HG03139 (cell line): ENCODE measurements around the gene CFAP73.
A peak's percentile ranks its signal among the peaks of the same experiment; 100 is the strongest.
"Not testable (repeated sequence)": the region's sequence is repeated elsewhere in the genome, so short reads cannot be mapped to it uniquely, and the experiment has no call there.

Experiments used
- ATAC-seq: cut with Tn5 transposase; IDR thresholded peaks from one replicate; pipeline ENCODE4 v1.9.1; 2021; ENCODE audit not compliant: unreplicated experiment

CFAP73 gene

DNA sequence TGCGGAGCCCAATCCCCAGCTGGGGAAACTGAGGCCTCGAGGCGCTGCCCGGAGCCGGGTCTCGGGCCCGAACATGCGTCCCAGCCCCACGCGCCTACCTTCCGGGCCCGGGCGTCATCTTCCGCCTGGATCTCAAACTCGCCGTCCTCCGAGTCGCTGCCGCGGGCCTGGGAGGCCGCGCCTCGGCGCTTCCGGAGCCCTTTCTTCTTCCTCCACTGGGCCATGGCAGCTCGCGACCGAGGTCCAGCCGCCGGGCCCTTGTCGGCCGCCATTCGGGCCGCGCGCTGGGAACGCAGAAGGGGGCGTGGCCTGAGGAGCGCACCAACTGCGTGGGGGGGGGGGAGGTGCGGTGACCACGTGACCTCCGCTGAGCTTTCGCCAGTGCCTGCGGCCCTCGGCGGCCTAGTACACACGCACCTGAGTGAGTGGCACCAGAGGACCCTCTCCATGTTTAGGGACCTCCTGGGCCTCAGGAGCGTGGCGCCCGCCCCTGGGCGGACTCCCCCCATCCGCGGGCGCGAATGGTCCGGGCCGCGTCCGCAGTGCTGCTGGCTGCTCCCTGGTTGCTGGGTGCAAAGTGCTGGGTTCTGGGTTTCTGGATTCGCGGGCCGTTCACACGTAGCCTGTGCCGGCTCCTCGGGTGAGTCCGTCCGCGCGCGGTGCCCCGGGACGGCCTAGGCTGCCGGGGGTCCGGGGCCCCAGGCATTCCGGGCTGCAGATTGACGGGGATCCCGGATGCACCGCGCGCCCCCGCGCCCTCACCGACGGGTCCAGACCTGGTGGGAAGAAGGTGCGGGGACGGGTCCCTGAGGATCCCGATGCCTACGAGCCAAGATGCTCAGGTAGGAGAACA lies 35.9 kb downstream of the CFAP73 start, which contains the start of the genes DDX54 and RITA1:
DDX54 (minus strand) TSS at position 299 of the 853 bp plus-strand sequence; CDS start at position 272, 27 bp downstream.
RITA1 (plus strand) TSS at position 542 of the 853 bp plus-strand sequence. CDS start 1,026 bp downstream, outside the sequence.
- ATAC-seq, result peak; percentile 38

- no peak for ATAC-seq
Observed at GRCh38 chr12:113186033-113186365, 36.5 kb downstream of the CFAP73 start.

GRCh38 chr12:113186666-113187325 lies 37.3 kb downstream of the CFAP73 start:
- no peak for ATAC-seq

DNA sequence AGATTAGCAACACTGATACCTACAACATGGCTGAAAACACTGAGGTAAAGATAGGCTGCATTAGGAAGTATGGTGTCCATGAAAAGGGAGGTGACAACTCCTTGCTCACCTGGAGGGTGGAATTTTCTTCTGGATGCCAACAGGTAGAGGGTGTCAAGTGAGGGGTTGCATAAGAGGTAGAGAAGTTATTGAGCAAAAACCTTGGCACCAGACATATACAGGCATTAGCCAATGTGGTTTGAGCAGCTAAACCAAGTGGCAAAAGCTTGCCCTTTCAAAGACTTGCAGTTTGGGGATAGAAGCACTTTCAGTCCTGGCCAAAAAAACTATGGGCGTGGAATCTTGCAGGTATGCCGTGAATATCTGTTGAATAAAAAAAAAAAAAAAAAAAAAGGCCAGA lies 39.8 kb downstream of the CFAP73 start:
- ATAC-seq, result no peak

DNA sequence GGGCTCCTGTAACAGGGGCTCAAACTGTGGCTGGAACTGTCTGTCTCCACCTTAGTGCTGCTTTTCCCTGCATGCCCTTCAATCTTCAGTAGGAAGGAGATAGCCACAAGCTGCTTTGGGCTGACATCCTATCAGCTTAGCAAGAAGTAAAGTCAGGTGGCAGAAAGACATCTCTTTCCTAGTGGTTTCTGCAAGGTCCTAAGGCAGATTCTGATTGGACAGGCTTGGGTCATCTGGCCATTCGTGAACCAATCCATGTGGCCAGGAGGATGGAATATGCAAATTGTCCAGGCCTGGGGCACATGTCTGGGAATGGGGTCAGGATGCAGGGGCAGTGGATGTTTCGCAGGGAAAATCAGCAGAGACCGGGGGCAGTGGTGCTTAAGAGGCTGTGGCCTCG lies 41.2 kb downstream of the CFAP73 start:
- no peak for ATAC-seq

DNA sequence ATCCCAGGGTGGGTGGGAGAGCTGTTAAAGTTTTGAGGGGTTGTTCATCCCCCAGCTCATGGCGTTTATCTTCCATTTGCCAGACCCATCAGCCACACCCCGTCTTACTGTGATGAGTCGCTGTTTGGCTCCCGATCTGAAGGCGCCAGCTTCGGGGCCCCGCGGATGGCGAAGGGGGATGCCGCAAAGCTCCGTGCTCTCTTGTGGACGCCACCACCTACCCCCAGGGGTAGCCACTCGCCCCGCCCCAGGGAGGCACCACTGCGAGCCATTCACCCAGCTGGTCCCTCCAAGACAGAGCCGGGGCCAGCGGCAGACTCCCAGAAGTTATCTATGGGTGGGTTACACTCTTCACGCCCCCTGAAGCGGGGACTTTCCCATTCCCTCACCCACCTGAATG lies 41.7 kb downstream of the CFAP73 start:
- ATAC-seq, result no peak

DNA sequence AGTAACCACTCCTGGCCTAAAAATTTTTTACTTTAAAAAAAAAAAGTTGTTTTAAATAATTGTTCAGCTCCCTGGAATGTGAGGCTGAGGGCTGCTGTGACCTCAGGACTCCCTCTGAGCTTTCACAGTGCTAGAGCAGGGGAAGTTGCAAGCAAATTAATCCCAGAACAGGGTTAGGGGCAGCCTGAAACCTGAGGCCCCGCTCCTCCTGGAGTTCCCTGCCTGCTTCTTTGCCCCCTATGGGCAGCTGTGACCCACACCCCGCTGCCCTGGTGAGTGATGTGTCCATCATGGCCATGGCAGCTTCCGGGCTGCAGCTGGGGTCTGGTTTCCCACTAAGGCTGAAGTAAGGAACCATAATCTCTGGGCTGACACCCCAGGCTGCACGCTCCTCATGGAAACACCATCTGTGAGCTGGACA lies 45.5 kb downstream of the CFAP73 start:
- ATAC-seq, result no peak

DNA sequence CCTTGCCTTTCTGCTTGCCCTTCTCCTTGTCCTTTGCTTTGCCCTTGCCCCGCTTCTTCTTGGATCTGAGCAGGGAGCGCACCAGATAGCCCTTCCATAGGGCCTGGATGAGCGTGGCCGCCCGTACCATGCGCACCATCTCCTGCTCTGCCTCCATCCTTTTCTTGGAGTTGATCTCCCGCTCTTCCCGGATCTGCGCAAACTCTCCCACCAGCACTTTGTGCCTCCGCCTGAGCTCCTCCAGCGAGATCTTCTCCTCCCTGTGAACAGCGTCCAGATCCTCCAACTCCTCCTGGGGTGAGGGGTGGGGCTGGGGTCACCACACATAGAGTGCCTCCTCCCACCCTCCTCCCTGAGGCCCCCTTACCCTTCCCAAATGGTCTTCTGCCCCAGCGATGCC lies 46.1 kb downstream of the CFAP73 start:
- ATAC-seq, result no peak

- ATAC-seq, result no peak
Observed at GRCh38 chr12:113196582-113196981, 47.1 kb downstream of the CFAP73 start.

DNA sequence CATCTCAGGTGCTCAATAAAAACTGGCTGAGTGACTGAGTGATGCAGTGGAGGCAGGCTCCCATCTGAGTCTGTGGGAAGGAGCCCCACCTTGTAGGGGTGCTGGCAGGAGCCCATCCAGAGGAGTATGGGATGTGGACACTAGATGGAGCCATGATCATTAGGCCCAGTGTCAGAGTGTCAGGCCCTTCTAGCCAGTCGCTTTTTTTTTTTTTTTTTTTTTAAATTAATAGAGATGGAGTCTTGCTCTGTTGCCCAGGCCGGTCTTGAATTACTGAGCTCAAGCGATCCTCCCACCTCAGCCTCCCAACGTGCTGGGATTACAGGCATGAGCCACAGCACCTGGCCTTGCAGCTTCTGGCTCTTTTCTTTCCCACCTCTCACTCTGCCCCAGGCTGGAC lies 47.5 kb downstream of the CFAP73 start:
- ATAC-seq, result peak; percentile 71

- no peak for ATAC-seq
Observed at GRCh38 chr12:113197518-113198077, 48.1 kb downstream of the CFAP73 start.

DNA sequence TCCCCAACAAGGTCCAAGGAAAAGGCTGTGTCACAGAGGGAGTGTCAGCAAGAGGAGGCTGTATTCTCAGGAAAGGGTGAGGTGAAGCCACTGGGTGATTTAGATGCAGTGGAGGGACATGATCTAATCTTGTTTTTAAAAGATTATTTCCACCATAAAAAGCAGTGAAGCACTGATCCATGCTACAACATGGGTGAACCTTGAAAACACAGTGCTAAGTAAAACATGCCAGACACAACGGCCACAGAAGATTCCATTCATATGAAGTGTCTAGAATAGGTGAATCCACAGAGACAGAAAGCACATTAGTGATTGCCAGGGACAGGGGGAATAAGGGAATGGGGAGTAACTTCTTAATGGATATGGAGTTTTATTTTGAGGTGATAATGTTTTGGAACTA lies 48.8 kb downstream of the CFAP73 start:
- no peak for ATAC-seq

DNA sequence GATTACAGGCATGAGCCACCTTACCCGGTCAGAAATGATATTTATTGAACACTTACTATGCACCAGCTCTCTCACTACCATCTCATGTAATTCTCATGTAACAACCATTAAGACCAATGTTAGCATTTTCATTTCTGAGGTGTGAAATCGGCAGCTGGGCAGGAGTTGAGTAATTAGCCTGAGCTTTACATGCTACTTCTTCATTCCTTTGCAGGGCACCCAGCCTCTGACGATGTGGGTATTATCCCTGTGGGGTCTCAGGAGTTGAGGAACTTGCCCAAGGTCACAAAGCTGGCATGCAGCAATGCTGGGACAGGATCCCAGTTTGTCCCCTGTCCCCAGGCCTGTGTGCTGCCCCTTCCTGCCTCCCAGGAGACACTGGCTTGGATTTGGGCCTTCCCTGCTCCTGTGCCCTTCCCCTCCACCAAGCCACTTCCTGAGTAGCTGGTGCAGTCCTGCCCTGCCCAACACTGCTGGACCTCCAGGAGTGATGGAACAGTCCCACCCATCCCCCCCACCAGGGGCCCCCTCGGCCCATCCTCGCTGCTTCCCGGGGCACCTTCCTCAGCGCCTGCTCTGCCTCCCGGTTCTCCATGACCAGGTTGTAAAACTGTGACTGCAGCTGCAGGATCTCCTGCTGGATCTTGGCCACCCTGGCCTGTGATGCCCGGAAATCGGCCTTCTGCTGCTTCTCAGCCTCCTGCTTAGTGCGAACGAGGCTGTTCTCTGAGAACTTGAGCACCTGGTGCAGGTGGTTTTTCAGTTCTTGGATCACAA lies 50.7 kb downstream of the CFAP73 start:
- ATAC-seq, result no peak

DNA sequence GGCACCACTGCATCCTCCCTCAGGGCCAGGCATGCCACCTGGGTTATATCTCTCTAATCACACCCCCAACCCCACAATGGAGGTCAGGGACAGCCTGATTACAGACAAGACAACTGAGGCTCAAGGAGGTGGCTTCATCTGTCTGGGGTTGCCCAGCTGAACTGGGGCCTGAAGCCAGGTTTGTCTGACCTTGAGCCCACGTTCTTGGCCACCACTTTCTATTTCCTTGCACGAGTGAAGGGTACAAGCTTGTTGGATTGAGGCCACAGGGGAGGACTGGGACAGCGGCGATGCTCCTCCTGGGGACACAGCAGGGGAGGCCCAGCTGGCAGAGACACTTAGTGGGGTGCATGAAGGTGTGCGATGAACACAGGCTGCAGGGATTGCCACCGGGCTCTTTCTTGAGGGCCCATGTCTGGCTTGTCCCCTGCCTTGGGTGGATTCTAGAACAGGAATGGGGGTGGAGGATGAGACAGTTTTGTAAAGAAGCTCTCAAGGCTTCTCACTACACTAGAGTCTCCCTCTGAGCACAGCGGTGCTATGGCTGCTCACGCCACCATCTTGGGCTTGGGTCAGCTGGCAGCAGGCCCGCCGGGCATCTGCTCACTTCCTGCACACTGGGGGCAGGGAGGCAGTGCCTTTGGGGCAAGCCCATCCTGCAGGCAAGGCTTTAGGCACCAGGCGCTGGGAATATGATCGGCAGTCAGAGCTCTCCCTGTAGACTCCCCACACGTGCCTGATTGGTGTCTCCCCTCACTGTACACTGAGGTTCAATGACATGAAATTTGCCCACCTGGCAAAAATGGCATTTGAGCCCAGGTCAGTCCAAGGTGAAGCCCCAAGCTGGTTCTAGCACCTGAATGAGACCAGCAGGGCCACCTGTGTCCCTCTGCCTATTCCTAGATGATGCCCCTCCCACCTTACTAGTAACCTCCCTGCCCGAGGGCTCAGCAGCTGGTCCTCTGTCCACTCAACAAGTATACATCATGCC lies 52.0 kb downstream of the CFAP73 start:
- ATAC-seq, result no peak

DNA sequence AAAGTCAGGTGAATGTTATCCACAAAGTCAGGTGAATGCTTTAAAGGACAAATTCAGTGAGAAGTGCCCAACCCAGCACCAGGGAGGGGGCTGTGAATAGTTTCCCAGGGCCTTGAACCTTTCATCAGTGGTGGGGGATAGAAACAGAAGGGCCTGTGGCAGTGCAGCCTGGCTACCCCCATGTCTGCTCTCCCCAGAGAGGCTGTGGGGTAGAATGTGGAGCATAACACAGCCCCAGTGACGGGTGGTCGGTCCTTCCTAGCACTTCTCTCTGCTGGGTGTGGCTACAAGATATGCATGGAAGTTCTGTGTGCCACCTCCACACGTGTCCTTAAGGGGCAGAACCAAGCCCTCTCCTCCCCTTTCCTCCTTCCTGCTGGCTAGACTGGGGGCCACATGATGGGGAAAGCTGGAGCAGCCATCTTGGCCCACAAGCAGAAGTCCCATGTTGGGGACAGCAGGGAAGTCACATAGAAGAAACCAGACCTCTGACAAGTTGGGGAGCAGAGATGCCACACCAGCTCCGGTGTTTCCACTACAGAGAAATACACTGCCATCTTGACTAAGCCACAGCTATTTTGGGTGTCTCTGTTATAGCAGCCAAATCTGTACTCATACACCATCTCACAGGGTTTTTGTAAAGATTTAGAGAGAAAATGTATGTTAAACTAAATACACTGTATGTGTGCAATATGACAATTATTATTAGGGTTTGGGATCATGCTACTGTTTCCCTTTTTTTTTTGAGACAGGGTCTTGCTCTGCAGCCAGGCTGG lies 53.0 kb downstream of the CFAP73 start:
- no peak for ATAC-seq

- ATAC-seq, result no peak
Observed at GRCh38 chr12:113203852-113204760, 54.6 kb downstream of the CFAP73 start.

GRCh38 chr12:113204804-113205203 lies 55.3 kb downstream of the CFAP73 start:
- no peak for ATAC-seq

- ATAC-seq, result not testable (repeated sequence)
Observed at GRCh38 chr12:113206802-113207201, 57.3 kb downstream of the CFAP73 start.
